Smooth muscle cell (in vitro differentiated cells): ENCODE measurements around the gene PLCB1. TPM values are rescaled to one million over a fixed set of nuclear protein-coding genes. Genes with fewer than 3 reads are reported as not detected.

Experiments
- DNase-seq: peaks from one replicate; lab custom pipeline; 2025; ENCODE audit not compliant: unreplicated experiment; lab: John Stamatoyannopoulos, UW
- H2AFZ ChIP-seq: fragments of 200-600 bp; sonication (generic); 2 replicates; pipeline ENCODE4 v1.6.0; 2016; ENCODE audit warnings: antibody characterized with exemption, low read depth, mild to moderate bottlenecking
- H3F3A ChIP-seq: fragments of 200-600 bp; sonication (generic); 2 replicates; pipeline ENCODE4 v1.6.0; 2017; ENCODE audit warnings: antibody characterized with exemption, low read depth
- H3K27ac ChIP-seq: fragments of 200-600 bp; sonication (generic); 2 replicates; pipeline ENCODE4 v1.5.1; 2016; ENCODE audit warnings: low read depth, mild to moderate bottlenecking
- H3K27me3 ChIP-seq: fragments of 200-600 bp; sonication (generic); 2 replicates; pipeline ENCODE4 v1.6.1; 2016; ENCODE audit warnings: low read depth, mild to moderate bottlenecking
- H3K36me3 ChIP-seq: fragments of 200-600 bp; sonication (generic); 2 replicates; pipeline ENCODE4 v1.5.1; 2016; ENCODE audit warnings: low read depth
- H3K4me1 ChIP-seq: fragments of 200-600 bp; sonication (generic); 2 replicates; pipeline ENCODE4 v1.5.1; 2016; ENCODE audit warnings: low read depth
- H3K4me2 ChIP-seq: fragments of 200-600 bp; sonication (generic); 2 replicates; pipeline ENCODE4 v1.6.0; 2016; ENCODE audit warnings: mild to moderate bottlenecking
- H3K4me3 ChIP-seq: fragments of 200-600 bp; sonication (generic); 2 replicates; pipeline ENCODE4 v1.5.1; 2016; ENCODE audit warnings: mild to moderate bottlenecking
- H3K79me2 ChIP-seq: fragments of 200-600 bp; sonication (generic); 2 replicates; pipeline ENCODE4 v1.6.0; 2016; ENCODE audit warnings: low read depth, mild to moderate bottlenecking
- H3K9ac ChIP-seq: fragments of 200-600 bp; sonication (generic); 2 replicates; pipeline ENCODE4 v1.6.0; 2016; ENCODE audit warnings: low read depth
- H3K9me3 ChIP-seq: fragments of 200-600 bp; sonication (generic); replicated peaks from 2 replicates; pipeline ENCODE4 v1.5.1; 2016; ENCODE audit warnings: low read depth
- H4K20me1 ChIP-seq: fragments of 200-600 bp; sonication (generic); 2 replicates; pipeline ENCODE4 v1.6.0; 2016; ENCODE audit warnings: low read depth
- CTCF ChIP-seq: fragments of 200-600 bp; sonication (generic); IDR thresholded peaks from 2 replicates; pipeline ENCODE4 v1.5.1; 2017; ENCODE audit warnings: borderline replicate concordance, mild to moderate bottlenecking, antibody characterized with exemption; ENCODE audit not compliant: insufficient read depth, poor library complexity, severe bottlenecking
- WGBS: methylation state at CpG from one replicate; pipeline ENCODE4 v1.1.7; 2016; ENCODE audit warnings: low lambda C conversion rate; 5-methylcytosine and 5-hydroxymethylcytosine counted together
- polyA plus RNA-seq: library from polyadenylated mRNA; unstranded; fragments of >200 nt; fragmentation: Nextera tagmentation; extraction: Ambion mirVana; gene quantifications from 2 replicates; pipeline ENCODE4 v1.2.1, GENCODE V29; 2016
- total RNA-seq: library from RNA; depleted of rRNA; stranded (reverse); fragments of >200 nt; gene quantifications from 2 replicates; pipeline ENCODE4 v1.2.3, GENCODE V29; 2014

Gene PLCB1
- total and polyA plus RNA-seq, 2 experiments from 2014 or later = 4.7 to 25.3 TPM

- no peaks in the 10 kb centered on the region for H3K27me3 ChIP-seq
Observed at GRCh38 chr20:8700756-8701155, 568.7 kb downstream of the PLCB1 start.

GRCh38 chr20:8706961-8707700 is 575.1 kb downstream of the PLCB1 start:
- no peak for TF ChIP-seq CTCF
- Histone ChIP-seq H3K4me2 (no peak overlapping the region), H4K20me1 (no peaks in the 10 kb centered on the region), H3K79me2 (no peaks in the 10 kb centered on the region), H3K27me3 (no peaks in the 10 kb centered on the region), H3K4me3 (no peak overlapping the region), H2AFZ (no peak overlapping the region), H3K9ac (no peak overlapping the region), H3K36me3 (no peaks in the 10 kb centered on the region), H3F3A (no peaks in the 10 kb centered on the region), H3K4me1 (no peaks in the 10 kb centered on the region), H3K9me3 (peaks cover 3% of the 10 kb centered on the region), H3K27ac (no peak overlapping the region)
- no peak for DNase-seq
- WGBS = 85% methylated on average over 5 of the region's 5 CpGs

More at GRCh38 chr20:8700756-8701155, 568.7 kb downstream of the PLCB1 start:
- DNase-seq = no peak
- Histone ChIP-seq H3K27ac (no peak overlapping the region), H3K4me3 (no peak overlapping the region), H3K79me2 (no peaks in the 10 kb centered on the region), H3K9ac (no peak overlapping the region), H3K4me1 (no peaks in the 10 kb centered on the region), H3K9me3 (peaks cover 3% of the 10 kb centered on the region), H3K4me2 (no peak overlapping the region), H3F3A (no peaks in the 10 kb centered on the region), H3K36me3 (no peaks in the 10 kb centered on the region), H4K20me1 (no peaks in the 10 kb centered on the region), H2AFZ (no peak overlapping the region)
- TF ChIP-seq CTCF = no peak
- WGBS = 76% methylated on average over 2 of the region's 2 CpGs

- H3F3A ChIP-seq = no peaks in the 10 kb centered on the region
- no peak overlapping the region for H2AFZ ChIP-seq
- no peak overlapping the region for H3K9ac ChIP-seq
- no peaks in the 10 kb centered on the region for H3K79me2 ChIP-seq
- TF ChIP-seq CTCF = no peak
- 87% methylated on average over 3 of the region's 3 CpGs for WGBS
- H3K4me1 ChIP-seq = no peaks in the 10 kb centered on the region
- DNase-seq = no peak
- no peak overlapping the region for H3K4me3 ChIP-seq
- H3K9me3 ChIP-seq = peaks cover 3% of the 10 kb centered on the region
- no peaks in the 10 kb centered on the region for H4K20me1 ChIP-seq
- no peaks in the 10 kb centered on the region for H3K36me3 ChIP-seq
- no peak overlapping the region for H3K27ac ChIP-seq
- H3K27me3 ChIP-seq = no peaks in the 10 kb centered on the region
- H3K4me2 ChIP-seq = no peak overlapping the region
Observed at GRCh38 chr20:8709627-8710026, 577.6 kb downstream of the PLCB1 start.

GRCh38 chr20:8711501-8711900 is 579.4 kb downstream of the PLCB1 start:
- H3K27ac ChIP-seq = no peak overlapping the region
- no peaks in the 10 kb centered on the region for H3K36me3 ChIP-seq
- no peak for DNase-seq
- H3F3A ChIP-seq = no peaks in the 10 kb centered on the region
- H3K27me3 ChIP-seq = no peaks in the 10 kb centered on the region
- H3K9ac ChIP-seq = no peak overlapping the region
- TF ChIP-seq CTCF = no peak
- no peaks in the 10 kb centered on the region for H4K20me1 ChIP-seq
- H3K4me1 ChIP-seq = no peaks in the 10 kb centered on the region
- 98% methylated on average over 3 of the region's 3 CpGs for WGBS
- H3K9me3 ChIP-seq = no peaks in the 10 kb centered on the region
- no peak overlapping the region for H3K4me2 ChIP-seq
- no peaks in the 10 kb centered on the region for H3K79me2 ChIP-seq
- H3K4me3 ChIP-seq = no peak overlapping the region
- H2AFZ ChIP-seq = no peak overlapping the region
